Stimulated activated memory B cell treated with anti-CD40 and anti-IgM and Interleukin-4, amounts not matched to agents 10 μg/mL and 1 μg/mL and 100 μg/mL, for 72 hours (primary cell): ENCODE measurements around the gene SMARCE1.

Source experiments
- ATAC-seq: fragments of 150-1000 bp; cut with Tn5 transposase; 2 replicates; pipeline ENCODE4 v1.10.0; 2021
- H3K27ac Mint-ChIP-seq: one replicate; pipeline ENCODE4 v1.8.0; 2022; ENCODE audit warnings: mild to moderate bottlenecking, mixed read lengths
- H3K27me3 Mint-ChIP-seq: one replicate; pipeline ENCODE4 v1.8.0; 2022; ENCODE audit warnings: mixed read lengths
- H3K36me3 Mint-ChIP-seq: one replicate; pipeline ENCODE4 v1.8.0; 2022; ENCODE audit warnings: mixed read lengths
- H3K4me1 Mint-ChIP-seq: one replicate; pipeline ENCODE4 v1.8.0; 2022; ENCODE audit warnings: mixed read lengths
- H3K4me3 Mint-ChIP-seq: one replicate; pipeline ENCODE4 v1.8.0; 2022; ENCODE audit warnings: mild to moderate bottlenecking, moderate library complexity, mixed read lengths
- H3K9me3 Mint-ChIP-seq: one replicate; pipeline ENCODE4 v1.8.0; 2022; ENCODE audit warnings: mixed read lengths

The SMARCE1 gene

GRCh38 chr17:40621578-40621977, 26.0 kb downstream of the SMARCE1 start:
- Mint-ChIP-seq H3K27me3 (no peaks in the 10 kb centered on the region), H3K4me3 (no peak overlapping the region), H3K36me3 (no peaks in the 10 kb centered on the region), H3K4me1 (peaks cover 71% of the 10 kb centered on the region), H3K27ac (peak overlapping the region; percentile 73), H3K9me3 (no peaks in the 10 kb centered on the region)
- no peak for ATAC-seq

GRCh38 chr17:40621019-40621418, 26.6 kb downstream of the SMARCE1 start:
- Mint-ChIP-seq H3K9me3 (no peaks in the 10 kb centered on the region), H3K4me3 (no peak overlapping the region), H3K36me3 (no peaks in the 10 kb centered on the region), H3K4me1 (peaks cover 77% of the 10 kb centered on the region), H3K27ac (peak overlapping the region; percentile 88), H3K27me3 (no peaks in the 10 kb centered on the region)
- ATAC-seq = no peak

DNA sequence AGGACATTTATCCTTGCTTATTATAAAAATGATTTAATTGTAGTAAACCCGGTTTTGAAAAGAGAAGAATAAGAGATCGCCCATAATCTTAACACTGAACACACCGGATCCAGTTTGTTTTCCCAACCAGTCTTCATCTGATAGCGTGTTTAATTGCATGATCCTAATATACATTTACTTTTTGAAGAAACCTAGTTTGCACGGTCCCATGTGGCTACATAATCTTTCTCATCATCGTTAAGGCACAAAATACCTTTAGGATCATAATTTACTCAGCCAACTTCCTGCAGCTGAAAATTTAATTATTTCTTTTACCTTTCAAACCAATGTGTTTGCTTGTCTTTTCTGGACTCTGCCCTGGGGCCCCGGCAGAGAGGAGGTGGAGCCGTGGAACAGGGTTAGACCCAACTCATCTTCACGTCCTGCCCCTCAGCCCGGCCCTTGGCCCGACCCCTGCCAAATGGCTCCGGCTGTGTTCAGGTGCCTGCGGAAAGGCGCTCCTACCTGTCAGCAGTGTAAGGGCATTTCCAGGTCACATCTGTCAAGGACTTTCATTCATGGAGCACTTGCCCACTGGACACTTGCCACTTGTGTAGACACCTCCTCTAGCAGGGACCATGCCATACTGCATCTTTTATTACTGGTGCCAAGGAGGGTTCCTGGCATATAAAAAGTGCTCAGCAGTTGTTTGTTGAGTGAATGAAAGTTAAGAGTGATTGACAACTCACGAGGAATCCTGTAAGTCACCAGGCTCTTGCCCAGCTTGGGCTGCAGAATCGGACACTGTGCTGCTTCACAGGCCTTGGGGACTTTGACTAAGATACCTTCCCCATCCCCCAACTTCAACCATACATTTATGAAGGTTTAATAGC, 28.6 kb downstream of the SMARCE1 start:
- Mint-ChIP-seq H3K27me3 (no peaks in the 10 kb centered on the region), H3K4me1 (peaks cover 79% of the 10 kb centered on the region), H3K36me3 (no peaks in the 10 kb centered on the region), H3K9me3 (no peaks in the 10 kb centered on the region), H3K27ac (peak overlapping the region; percentile 88), H3K4me3 (peak overlapping the region; percentile 70)
- ATAC-seq = no peak

- peak overlapping the region; percentile 87 for H3K27ac Mint-ChIP-seq
- H3K4me1 Mint-ChIP-seq = peaks cover 79% of the 10 kb centered on the region
- no peaks in the 10 kb centered on the region for H3K9me3 Mint-ChIP-seq
- no peak overlapping the region for H3K4me3 Mint-ChIP-seq
- no peaks in the 10 kb centered on the region for H3K36me3 Mint-ChIP-seq
- no peak for ATAC-seq
- H3K27me3 Mint-ChIP-seq = no peaks in the 10 kb centered on the region
Measured at GRCh38 chr17:40617678-40618240, 29.9 kb downstream of the SMARCE1 start.

GRCh38 chr17:40616592-40616991, 31.0 kb downstream of the SMARCE1 start:
- no peaks in the 10 kb centered on the region for H3K9me3 Mint-ChIP-seq

DNA sequence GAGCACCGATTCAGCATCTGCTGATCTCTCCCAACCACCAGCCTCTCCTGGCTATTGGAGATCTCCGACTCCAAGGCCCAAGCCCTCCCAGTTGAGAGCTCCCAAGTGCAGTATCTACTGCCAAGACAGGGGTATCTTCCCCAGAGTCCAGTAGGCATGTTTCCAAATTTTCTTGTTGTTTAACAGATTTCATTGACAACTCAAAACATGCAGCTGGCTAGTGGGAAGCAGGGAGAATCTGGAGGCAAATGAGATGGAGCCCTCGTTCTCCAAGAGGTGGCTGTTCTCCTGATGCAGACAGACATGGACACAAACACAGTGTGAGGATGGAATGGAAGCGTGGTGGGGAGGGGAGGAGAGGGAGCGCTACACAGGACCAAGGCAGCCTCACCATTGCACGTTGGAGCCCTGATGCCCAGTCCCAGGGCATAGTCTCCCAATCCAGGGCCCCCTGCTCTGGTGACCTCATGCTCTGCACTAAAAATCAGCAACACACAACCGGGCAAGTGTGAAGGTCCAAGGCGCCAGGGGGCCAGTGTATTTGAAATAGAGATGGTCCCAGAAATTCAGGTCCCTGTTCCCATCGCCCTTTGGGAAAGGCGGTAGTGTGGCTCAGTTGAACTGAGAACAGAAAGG, 31.7 kb downstream of the SMARCE1 start:
- no peaks in the 10 kb centered on the region for H3K9me3 Mint-ChIP-seq
- H3K27me3 Mint-ChIP-seq = no peaks in the 10 kb centered on the region
- no peak for ATAC-seq
- peak overlapping the region; percentile 87 for H3K27ac Mint-ChIP-seq
- peaks cover 73% of the 10 kb centered on the region for H3K4me1 Mint-ChIP-seq
- no peaks in the 10 kb centered on the region for H3K36me3 Mint-ChIP-seq
- H3K4me3 Mint-ChIP-seq = peak overlapping the region; percentile 30

More at GRCh38 chr17:40616592-40616991, 31.0 kb downstream of the SMARCE1 start:
- Mint-ChIP-seq H3K36me3 (no peaks in the 10 kb centered on the region), H3K4me3 (no peak overlapping the region), H3K4me1 (peaks cover 76% of the 10 kb centered on the region), H3K27me3 (no peaks in the 10 kb centered on the region), H3K27ac (peak overlapping the region; percentile 87)
- ATAC-seq = no peak

GRCh38 chr17:40615068-40615840, 32.4 kb downstream of the SMARCE1 start:
- Mint-ChIP-seq H3K36me3 (no peaks in the 10 kb centered on the region), H3K4me1 (peaks cover 72% of the 10 kb centered on the region), H3K27me3 (no peaks in the 10 kb centered on the region), H3K4me3 (peak overlapping the region; percentile 63), H3K9me3 (no peaks in the 10 kb centered on the region), H3K27ac (peak overlapping the region; percentile 87)
- ATAC-seq = peak; percentile 94

- H3K36me3 Mint-ChIP-seq = no peaks in the 10 kb centered on the region
- H3K9me3 Mint-ChIP-seq = no peaks in the 10 kb centered on the region
- ATAC-seq = no peak
- H3K27ac Mint-ChIP-seq = peak overlapping the region; percentile 87
- H3K4me3 Mint-ChIP-seq = peak overlapping the region; percentile 63
- H3K27me3 Mint-ChIP-seq = no peaks in the 10 kb centered on the region
- H3K4me1 Mint-ChIP-seq = peaks cover 72% of the 10 kb centered on the region
Measured at GRCh38 chr17:40614431-40615067, 33.1 kb downstream of the SMARCE1 start.

GRCh38 chr17:40613467-40614154, 34.0 kb downstream of the SMARCE1 start:
- Mint-ChIP-seq H3K9me3 (no peaks in the 10 kb centered on the region), H3K4me1 (peaks cover 72% of the 10 kb centered on the region), H3K4me3 (no peak overlapping the region), H3K27ac (peak overlapping the region; percentile 87), H3K27me3 (no peaks in the 10 kb centered on the region), H3K36me3 (no peaks in the 10 kb centered on the region)
- ATAC-seq = no peak

- H3K4me1 Mint-ChIP-seq = peaks cover 79% of the 10 kb centered on the region
- peak overlapping the region; percentile 87 for H3K27ac Mint-ChIP-seq
- no peaks in the 10 kb centered on the region for H3K36me3 Mint-ChIP-seq
- no peak overlapping the region for H3K4me3 Mint-ChIP-seq
- no peaks in the 10 kb centered on the region for H3K27me3 Mint-ChIP-seq
- ATAC-seq = no peak
- H3K9me3 Mint-ChIP-seq = no peaks in the 10 kb centered on the region
Measured at GRCh38 chr17:40612599-40613244, 34.9 kb downstream of the SMARCE1 start.

GRCh38 chr17:40611840-40612474, 35.7 kb downstream of the SMARCE1 start:
- no peak overlapping the region for H3K4me3 Mint-ChIP-seq
- H3K27ac Mint-ChIP-seq = peak overlapping the region; percentile 48
- peaks cover 78% of the 10 kb centered on the region for H3K4me1 Mint-ChIP-seq
- H3K9me3 Mint-ChIP-seq = no peaks in the 10 kb centered on the region
- no peaks in the 10 kb centered on the region for H3K36me3 Mint-ChIP-seq
- no peaks in the 10 kb centered on the region for H3K27me3 Mint-ChIP-seq
- ATAC-seq = no peak

GRCh38 chr17:40610359-40610758, 37.3 kb downstream of the SMARCE1 start:
- Mint-ChIP-seq H3K9me3 (no peaks in the 10 kb centered on the region), H3K27ac (peak overlapping the region; percentile 70), H3K36me3 (no peaks in the 10 kb centered on the region), H3K4me1 (peaks cover 62% of the 10 kb centered on the region), H3K4me3 (no peak overlapping the region), H3K27me3 (no peaks in the 10 kb centered on the region)
- no peak for ATAC-seq

DNA sequence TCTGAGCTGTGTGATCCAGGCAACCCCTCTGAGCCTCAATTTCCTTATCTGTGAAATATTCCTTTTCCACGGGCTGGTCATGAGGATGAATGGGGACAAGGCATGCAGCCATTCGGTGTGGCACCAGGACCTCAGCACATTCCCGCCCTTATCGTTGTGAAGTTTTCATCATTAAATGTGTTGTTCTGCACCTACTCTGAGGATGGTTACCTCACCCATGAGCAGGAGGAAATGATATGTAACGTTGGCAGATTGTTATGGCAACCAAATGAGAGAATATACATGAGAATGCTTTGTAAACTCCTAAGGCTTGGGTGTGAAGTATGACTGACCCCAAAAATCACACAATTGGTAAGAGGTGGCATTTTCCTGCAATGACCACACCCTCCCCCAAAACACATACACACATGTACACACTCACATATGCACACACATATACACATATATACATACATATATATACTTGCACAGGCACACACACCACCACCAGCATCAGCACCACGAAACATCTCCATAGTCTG, 39.5 kb downstream of the SMARCE1 start:
- Mint-ChIP-seq H3K27ac (peak overlapping the region; percentile 70), H3K27me3 (no peaks in the 10 kb centered on the region), H3K4me1 (peaks cover 46% of the 10 kb centered on the region), H3K36me3 (no peaks in the 10 kb centered on the region), H3K9me3 (no peaks in the 10 kb centered on the region), H3K4me3 (no peak overlapping the region)
- ATAC-seq = no peak
